ENCODE data around the gene UNC93B1.

GRCh38 chr11:68025047-68025446, 21.1 kb upstream of the UNC93B1 start:
- TF ChIP-seq POLR2AphosphoS5 (IDR thresholded peaks at IDR 0.05) (no peak), CTCF (IDR thresholded peaks at IDR 0.05) (no peak), POLR2A (IDR thresholded peaks at IDR 0.05) (no peak)

Measured in prostate gland (tissue), 2 donors.